AG04450 (cell line): ENCODE measurements around the gene EXPH5. TPM values are rescaled to one million over a fixed set of nuclear protein-coding genes. Genes with fewer than 3 reads are reported as not detected.

ENCODE experiments used
- CTCF ChIA-PET: fragments of 300-600, 350-600 bp; formaldehyde crosslinking; extraction: SDS; loops from one replicate; lab custom pipeline; 2022; ENCODE audit warnings: antibody characterized with exemption, inconsistent platforms; lab: Charles Lee
- POLR2A ChIA-PET: fragments of 350-600 bp; formaldehyde crosslinking; extraction: SDS; loops from one replicate; lab custom pipeline; 2021; ENCODE audit warnings: antibody characterized with exemption, inconsistent platforms; lab: Yijun Ruan, JAX
- DNase-seq: peaks from one replicate; pipeline ENCODE4 v3.0.0-alpha.2; 2011; ENCODE audit warnings: low read depth, low spot score
- H3K27ac ChIP-seq: one replicate; pipeline ENCODE4 v1.5.1; 2012; ENCODE audit warnings: low read depth, low read length, control low read depth
- H3K27me3 ChIP-seq: one replicate; pipeline ENCODE4 v1.6.0; 2012; ENCODE audit warnings: low read length; ENCODE audit not compliant: control insufficient read depth, insufficient read depth
- H3K4me3 ChIP-seq: 2 replicates; pipeline ENCODE4 v1.5.1; 2011; ENCODE audit warnings: mild to moderate bottlenecking, low read depth, low read length, control low read depth
- H3K9me3 ChIP-seq: 2 replicates; pipeline ENCODE4 v1.5.1; 2012; ENCODE audit warnings: low read length; ENCODE audit not compliant: control insufficient read depth, insufficient read depth
- CTCF ChIP-seq: IDR thresholded peaks from 2 replicates; pipeline ENCODE4 v1.5.1; 2011; ENCODE audit warnings: low read depth, low read length, control low read depth, inconsistent platforms
- polyA plus RNA-seq: library from polyadenylated mRNA; depleted of rRNA; stranded (reverse); fragments of >200 nt; gene quantifications from 2 replicates; pipeline ENCODE4 v1.2.3, GENCODE V29; 2011; rRNA removed

The EXPH5 gene
- polyA plus RNA-seq, 1 experiment, result 0.37 TPM

DNA sequence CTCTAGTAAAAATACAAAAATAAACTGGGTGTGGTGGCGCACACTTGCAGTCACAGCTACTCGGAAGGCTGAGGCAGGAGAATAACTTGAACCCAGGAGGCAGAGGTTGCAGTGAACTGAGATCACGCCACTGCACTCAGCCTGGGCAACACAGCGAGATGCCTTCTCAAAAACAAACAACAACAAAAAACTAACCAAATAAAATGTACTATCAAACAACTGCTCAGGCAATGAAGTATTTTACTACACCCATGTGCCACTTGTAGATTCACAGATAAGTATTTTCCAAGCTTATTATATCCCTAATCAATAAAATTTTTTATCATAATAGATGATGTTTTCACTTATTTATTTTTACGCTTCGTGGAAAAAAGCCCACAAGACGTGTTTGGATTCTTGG is 127.2 kb downstream of the EXPH5 start:
- no peaks in the 10 kb centered on the region for H3K27me3 ChIP-seq
- ChIA-PET POLR2A (interaction anchor here (1.0 kb wide), 1 partner anchor 32 kb away, joined by 3 read pairs; the partner anchor contains the start of gene POGLUT3), CTCF (no interaction called here)
- TF ChIP-seq CTCF, result no peak
- no peaks in the 10 kb centered on the region for H3K9me3 ChIP-seq
- DNase-seq, result no peak
- no peak overlapping the region for H3K27ac ChIP-seq
- H3K4me3 ChIP-seq, result peak overlapping the region; percentile 85

Other genes starting within 250 kb of the EXPH5 start
- gene C11orf65, start 126.2 kb downstream of the EXPH5 start, polyA plus RNA-seq, result 0.16 and 0.63 TPM in 2 replicates
- gene POGLUT3, start 95.4 kb downstream of the EXPH5 start, polyA plus RNA-seq, result 49.3 and 60.0 TPM in 2 replicates
- gene DDX10, start 71.3 kb upstream of the EXPH5 start, polyA plus RNA-seq, result 20.3 and 27.1 TPM in 2 replicates